ENCODE measurements around the gene GIPC3. TPM values are rescaled to one million over a fixed set of nuclear protein-coding genes. Genes with fewer than 3 reads are reported as not detected.

The GIPC3 gene
- total and polyA plus RNA-seq, 2 of the 8 experiments (the other 6 are each of a cell fraction or from before 2014, with no cell fraction given), result 1.0 to 1.2 TPM

DNA sequence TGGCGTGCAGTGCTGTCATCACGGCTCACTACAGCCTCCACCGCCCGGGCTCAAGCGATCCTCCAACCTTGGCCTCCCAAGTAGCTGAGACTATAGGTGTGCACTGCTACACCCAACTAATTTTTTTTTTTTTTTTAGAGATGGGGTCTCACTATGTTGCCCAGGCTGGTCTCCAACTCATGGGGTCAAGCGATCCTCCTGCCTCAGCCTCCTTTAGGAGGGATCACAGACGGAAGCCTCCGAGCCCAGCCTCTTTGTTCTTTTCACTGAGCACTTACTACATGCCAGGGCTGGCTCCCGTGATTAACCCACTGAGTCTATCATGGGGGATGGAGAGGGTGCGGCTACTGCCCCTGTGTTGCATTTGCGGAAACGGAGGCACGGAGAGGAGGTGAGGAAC, 54.2 kb downstream of the GIPC3 start:
- H2AK5ac ChIP-seq (ENCODE audit: low read depth, low read length), result no peak overlapping the region
- DNase-seq (ENCODE audit: low read depth in 1 of 2, low spot score in 2 of 2) (no peak), FAIRE-seq (no peak)
- 94% methylated on average over 13 of the region's 13 CpGs; no CpG with 5 or more reads in 1 of the 2 experiments for WGBS, 2 experiments (ENCODE audit: extremely low coverage in 1 of 2, insufficient coverage in 1 of 2, insufficient read length in 1 of 2, insufficient replicate concordance in 2 of 2, low coverage in 1 of 2, low lambda C conversion rate in 2 of 2, missing lambda C conversion rate in 1 of 2)
- no peak overlapping the region for H2BK120ac ChIP-seq (replicated peaks; ENCODE audit: low read depth, low read length)
- H3K36me3 ChIP-seq (ENCODE audit: control insufficient read depth in 2 of 4, insufficient read depth in 4 of 4, low read length in 3 of 4), result peaks cover 0 to 17% (median 5%) of the 10 kb centered on the region in 4 experiments; a peak in 4 of 8 replicates
- H3K4ac ChIP-seq (replicated peaks; ENCODE audit: insufficient read length, low read depth, low read length), result no peak overlapping the region
- H2AFZ ChIP-seq (ENCODE audit: low read length), result no peak overlapping the region
- no peak overlapping the region for H4K91ac ChIP-seq (replicated peaks; ENCODE audit: insufficient read length, low read length)
- H2BK5ac ChIP-seq (ENCODE audit: low read depth, low read length), result no peak overlapping the region
- H3K56ac ChIP-seq (replicated peaks; ENCODE audit: insufficient read length, low read depth, low read length), result no peak overlapping the region
- no peaks in the 10 kb centered on the region for H3K23me2 ChIP-seq (ENCODE audit: low read depth, low read length)
- no peaks in the 10 kb centered on the region for H3K4me1 ChIP-seq (replicated peaks in 1 of 4; ENCODE audit: control insufficient read depth in 3 of 4, insufficient read depth in 4 of 4, low read length in 3 of 4)
- no peak overlapping the region for H4K5ac ChIP-seq (ENCODE audit: insufficient read length, low read depth, low read length)
- H3K9ac ChIP-seq (replicated peaks in 1 of 4; ENCODE audit: extremely low read depth in 1 of 4, low read depth in 3 of 4, low read length in 3 of 4), result no peak overlapping the region
- no peak overlapping the region for H2BK12ac ChIP-seq (ENCODE audit: low read depth, low read length)
- no peak overlapping the region for H3K4me3 ChIP-seq (ENCODE audit: extremely low read depth in 1 of 4, insufficient read depth in 2 of 4, low read depth in 3 of 4, low read length in 4 of 4)
- CTCF ChIA-PET (ENCODE audit: partially characterized antibody), result interaction anchor here (0.7 to 1.2 kb wide), 2 partner anchors 21 to 754 kb away, joined by 3 to 4 read pairs; no protein-coding TSS in a partner anchor
- H3K9me3 ChIP-seq (ENCODE audit: insufficient read depth in 2 of 2, low read depth in 1 of 2, low read length in 1 of 2), result no peaks in the 10 kb centered on the region
- no peak overlapping the region for H2BK20ac ChIP-seq (ENCODE audit: low read length)
- no peak overlapping the region for H3K4me2 ChIP-seq (ENCODE audit: insufficient read depth in 1 of 2, low read depth in 2 of 2, low read length in 2 of 2)
- no peaks in the 10 kb centered on the region for H3K27me3 ChIP-seq (replicated peaks in 1 of 4; ENCODE audit: control insufficient read depth in 3 of 4, extremely low read depth in 1 of 4, insufficient read depth in 3 of 4, low read length in 3 of 4)
- H3K79me2 ChIP-seq (ENCODE audit: control insufficient read depth in 1 of 2, insufficient read depth in 2 of 2, low read length in 2 of 2), result no peaks in the 10 kb centered on the region
- no peaks in the 10 kb centered on the region for H3K79me1 ChIP-seq (ENCODE audit: low read depth, low read length)
- no peak overlapping the region for H4K8ac ChIP-seq (ENCODE audit: extremely low read depth, insufficient read depth, low read length)
- no peak overlapping the region for H3K14ac ChIP-seq (ENCODE audit: insufficient read length)
- H3K18ac ChIP-seq (ENCODE audit: extremely low read depth, low read length), result no peak overlapping the region
- H3K23ac ChIP-seq (ENCODE audit: insufficient read length), result no peak overlapping the region
- POLR2A ChIA-PET (ENCODE audit: partially characterized antibody), result interaction anchor here (0.7 kb wide), 1 partner anchor 12 kb away, joined by 4 read pairs; no protein-coding TSS in a partner anchor
- no peak overlapping the region for H2BK15ac ChIP-seq (ENCODE audit: low read length)
- H4K20me1 ChIP-seq (replicated peaks in 1 of 2; ENCODE audit: control insufficient read depth in 1 of 2, insufficient read depth in 2 of 2, low read length in 2 of 2), result peaks cover 0 to 3% of the 10 kb centered on the region in 2 experiments
- H3K27ac ChIP-seq (ENCODE audit: low read depth, low read length), result no peak overlapping the region
- TF ChIP-seq SP4 (IDR thresholded peaks at IDR 0.05; ENCODE audit: low read length) (no peak), TEAD4 (IDR thresholded peaks at IDR 0.05; ENCODE audit: low read depth, low read length) (no peak), EGR1 (IDR thresholded peaks at IDR 0.05; ENCODE audit: borderline replicate concordance, low read depth, low read length) (no peak), FOSL1 (IDR thresholded peaks at IDR 0.05; ENCODE audit: insufficient read depth, low read depth, low read length) (no peak), RFX5 (IDR thresholded peaks at IDR 0.05; ENCODE audit: borderline replicate concordance, low read depth, low read length) (no peak), BRCA1 (IDR thresholded peaks at IDR 0.05; ENCODE audit: low read depth, low read length) (no peak), JUN (IDR thresholded peaks at IDR 0.05; ENCODE audit: low read depth, low read length) (no peak), MAFK (IDR thresholded peaks at IDR 0.05; ENCODE audit: low read depth, low read length) (no peak), RNF2 (IDR thresholded peaks at IDR 0.05; ENCODE audit: borderline replicate concordance, low read depth, low read length, missing control alignments, poor library complexity, severe bottlenecking) (no peak), YY1 (IDR thresholded peaks at IDR 0.05; ENCODE audit: low read depth, low read length) (no peak), ASH2L (IDR thresholded peaks at IDR 0.05; ENCODE audit: low read length) (no peak), CEBPB (IDR thresholded peaks at IDR 0.05; ENCODE audit: low read depth, low read length) (no peak), POU5F1 (IDR thresholded peaks at IDR 0.05; ENCODE audit: low read depth, low read length) (no peak), USF2 (IDR thresholded peaks at IDR 0.05; ENCODE audit: low read length) (no peak)
